Astrocyte (in vitro differentiated cells and primary cell): ENCODE results near the gene IQUB. TPM values are rescaled to one million over a fixed set of nuclear protein-coding genes. Genes with fewer than 3 reads are reported as not detected.

Source experiments
- DNase-seq: peaks from one replicate; pipeline ENCODE4 v3.0.0-alpha.2; 2010; ENCODE audit warnings: low read depth
- FAIRE-seq: peaks from 2 replicates; lab custom pipeline; 2011; peaks lifted over from hg19 to GRCh38; lab: Jason Lieb, UNC
- H2AFZ ChIP-seq: 2 replicates; pipeline ENCODE4 v1.6.0; 2012; ENCODE audit warnings: low read depth, low read length, inconsistent platforms
- H3K27ac ChIP-seq: 2 replicates; pipeline ENCODE4 v1.5.1; 2011; ENCODE audit warnings: low read depth, low read length, inconsistent platforms
- H3K27me3 ChIP-seq: 2 replicates; pipeline ENCODE4 v1.6.0; 2011; ENCODE audit warnings: low read length, inconsistent platforms; ENCODE audit not compliant: insufficient read depth
- H3K36me3 ChIP-seq: 2 replicates; pipeline ENCODE4 v1.5.1; 2011; ENCODE audit warnings: low read length, inconsistent platforms; ENCODE audit not compliant: insufficient read depth
- H3K4me1 ChIP-seq: 2 replicates; pipeline ENCODE4 v1.5.1; 2011; ENCODE audit warnings: low read length, inconsistent platforms; ENCODE audit not compliant: insufficient read depth
- H3K4me2 ChIP-seq: 2 replicates; pipeline ENCODE4 v1.6.0; 2012; ENCODE audit warnings: low read length, inconsistent platforms
- H3K4me3 ChIP-seq: 2 replicates; pipeline ENCODE4 v1.5.1; 2011; ENCODE audit warnings: low read depth, mild to moderate bottlenecking, low read length, inconsistent platforms; ENCODE audit not compliant: insufficient read depth
- H3K79me2 ChIP-seq: 2 replicates; pipeline ENCODE4 v1.6.0; 2012; ENCODE audit warnings: mild to moderate bottlenecking, low read length, inconsistent platforms; ENCODE audit not compliant: insufficient read depth
- H3K9ac ChIP-seq: 2 replicates; pipeline ENCODE4 v1.6.0; 2012; ENCODE audit warnings: mild to moderate bottlenecking, low read length, inconsistent platforms
- H3K9me3 ChIP-seq: 2 replicates; pipeline ENCODE4 v1.5.1; 2012; ENCODE audit warnings: low read depth, mild to moderate bottlenecking, low read length, inconsistent platforms; ENCODE audit not compliant: insufficient read depth
- H4K20me1 ChIP-seq: 2 replicates; pipeline ENCODE4 v1.6.0; 2012; ENCODE audit warnings: low read length, inconsistent platforms; ENCODE audit not compliant: insufficient read depth
- H3K27ac Mint-ChIP-seq: one replicate; pipeline ENCODE4 v1.8.0; 2021; ENCODE audit warnings: mild to moderate bottlenecking, mixed read lengths; ENCODE audit not compliant: unreplicated experiment
- H3K27me3 Mint-ChIP-seq: one replicate; pipeline ENCODE4 v1.8.0; 2021; ENCODE audit warnings: low read depth, mixed read lengths; ENCODE audit not compliant: unreplicated experiment
- H3K36me3 Mint-ChIP-seq: one replicate; pipeline ENCODE4 v1.8.0; 2021; ENCODE audit warnings: low read depth, mixed read lengths; ENCODE audit not compliant: unreplicated experiment
- H3K4me1 Mint-ChIP-seq: one replicate; pipeline ENCODE4 v1.8.0; 2021; ENCODE audit warnings: low read depth, mixed read lengths; ENCODE audit not compliant: unreplicated experiment
- H3K4me3 Mint-ChIP-seq: one replicate; pipeline ENCODE4 v1.8.0; 2021; ENCODE audit warnings: mild to moderate bottlenecking, moderate library complexity, mixed read lengths; ENCODE audit not compliant: unreplicated experiment
- H3K9me3 Mint-ChIP-seq: one replicate; pipeline ENCODE4 v1.8.0; 2021; ENCODE audit warnings: mild to moderate bottlenecking, mixed read lengths; ENCODE audit not compliant: unreplicated experiment
- CTCF ChIP-seq: IDR thresholded peaks from 2 replicates; pipeline ENCODE4 v1.5.1; 2011; ENCODE audit warnings: low read depth, mild to moderate bottlenecking, inconsistent platforms, low read length, moderate library complexity; ENCODE audit not compliant: insufficient read depth
- EZH2 ChIP-seq: IDR thresholded peaks from 2 replicates; pipeline ENCODE4 v1.6.1; 2012; ENCODE audit warnings: mild to moderate bottlenecking, low read length, inconsistent platforms; ENCODE audit not compliant: insufficient read depth
- total RNA-seq: library from RNA; stranded (reverse); gene quantifications from 2 replicates; pipeline ENCODE4 v1.2.1, GENCODE V29; 2021

Gene IQUB
- total RNA-seq, 1 donor from 2014 or later: 0.59 TPM

- H3K9ac ChIP-seq: no peak overlapping the region
- no peaks in the 10 kb centered on the region for H3K79me2 ChIP-seq
- H3K9me3 ChIP-seq: no peaks in the 10 kb centered on the region
- no peak overlapping the region for H3K27ac ChIP-seq
- Mint-ChIP-seq H3K27me3 (no peaks in the 10 kb centered on the region), H3K36me3 (no peaks in the 10 kb centered on the region), H3K4me1 (no peaks in the 10 kb centered on the region), H3K9me3 (peaks cover 4% of the 10 kb centered on the region), H3K4me3 (no peak overlapping the region), H3K27ac (no peak overlapping the region)
- FAIRE-seq: no peak
- no peak overlapping the region for H3K4me3 ChIP-seq
- no peaks in the 10 kb centered on the region for H3K27me3 ChIP-seq
- H3K36me3 ChIP-seq: no peaks in the 10 kb centered on the region
- no peak overlapping the region for H2AFZ ChIP-seq
- no peak for DNase-seq
- no peaks in the 10 kb centered on the region for H4K20me1 ChIP-seq
- H3K4me2 ChIP-seq: no peak overlapping the region
- no peaks in the 10 kb centered on the region for H3K4me1 ChIP-seq
- no peak for TF ChIP-seq EZH2
- no peak for TF ChIP-seq CTCF
These were observed 62.1 kb downstream of the IQUB start for GRCh38 chr7:123472327-123472726.

GRCh38 chr7:123468303-123468702 lies 66.1 kb downstream of the IQUB start:
- Histone ChIP-seq H3K36me3 (no peaks in the 10 kb centered on the region), H3K4me2 (no peak overlapping the region), H3K79me2 (no peaks in the 10 kb centered on the region), H3K27ac (no peak overlapping the region), H3K9me3 (no peaks in the 10 kb centered on the region), H2AFZ (no peak overlapping the region), H4K20me1 (no peaks in the 10 kb centered on the region), H3K4me3 (no peak overlapping the region), H3K9ac (no peak overlapping the region), H3K27me3 (no peaks in the 10 kb centered on the region), H3K4me1 (no peaks in the 10 kb centered on the region)
- H3K4me1 Mint-ChIP-seq: peaks cover 3% of the 10 kb centered on the region
- no peaks in the 10 kb centered on the region for H3K9me3 Mint-ChIP-seq
- H3K4me3 Mint-ChIP-seq: no peak overlapping the region
- H3K36me3 Mint-ChIP-seq: no peaks in the 10 kb centered on the region
- no peaks in the 10 kb centered on the region for H3K27me3 Mint-ChIP-seq
- TF ChIP-seq EZH2 (no peak), CTCF (no peak)
- DNase-seq: no peak
- FAIRE-seq: no peak
- no peak overlapping the region for H3K27ac Mint-ChIP-seq

DNA sequence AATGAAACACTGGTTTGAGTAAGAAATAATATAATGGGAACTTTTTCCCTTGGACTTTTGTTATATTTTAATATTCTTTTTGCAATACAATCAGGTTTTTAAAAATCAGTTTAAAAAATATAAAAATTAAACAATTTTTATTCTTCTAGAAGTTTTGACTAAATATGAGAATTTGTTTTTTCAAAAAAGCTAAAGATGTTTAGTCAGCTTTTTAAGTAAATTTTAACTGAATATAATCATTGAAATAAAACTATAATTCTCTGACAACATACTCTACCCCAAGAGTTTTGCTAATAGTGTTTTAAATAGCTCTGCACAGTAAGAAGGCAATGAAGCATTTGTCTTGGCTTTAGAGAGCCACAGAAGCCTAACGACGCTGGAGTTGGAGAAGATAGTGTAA lies 70.5 kb downstream of the IQUB start:
- no peaks in the 10 kb centered on the region for H3K36me3 Mint-ChIP-seq
- Histone ChIP-seq H4K20me1 (no peaks in the 10 kb centered on the region), H3K27ac (no peak overlapping the region), H3K4me2 (no peak overlapping the region), H2AFZ (no peak overlapping the region), H3K4me3 (no peak overlapping the region), H3K36me3 (no peaks in the 10 kb centered on the region), H3K4me1 (peaks cover 3% of the 10 kb centered on the region), H3K9ac (no peak overlapping the region), H3K9me3 (no peaks in the 10 kb centered on the region), H3K27me3 (no peaks in the 10 kb centered on the region), H3K79me2 (no peaks in the 10 kb centered on the region)
- H3K27me3 Mint-ChIP-seq: no peaks in the 10 kb centered on the region
- no peaks in the 10 kb centered on the region for H3K9me3 Mint-ChIP-seq
- TF ChIP-seq EZH2: no peak
- no peak for TF ChIP-seq CTCF
- H3K4me1 Mint-ChIP-seq: peaks cover 11% of the 10 kb centered on the region
- H3K27ac Mint-ChIP-seq: no peak overlapping the region
- no peak for FAIRE-seq
- no peak overlapping the region for H3K4me3 Mint-ChIP-seq
- no peak for DNase-seq
